ENCODE results near the gene CDC42EP2. TPM values are rescaled to one million over a fixed set of nuclear protein-coding genes. Genes with fewer than 3 reads are reported as not detected.

CDC42EP2 gene
- total and polyA plus RNA-seq, 2 experiments from 2014 or later: 32.1 to 37.9 TPM

DNA sequence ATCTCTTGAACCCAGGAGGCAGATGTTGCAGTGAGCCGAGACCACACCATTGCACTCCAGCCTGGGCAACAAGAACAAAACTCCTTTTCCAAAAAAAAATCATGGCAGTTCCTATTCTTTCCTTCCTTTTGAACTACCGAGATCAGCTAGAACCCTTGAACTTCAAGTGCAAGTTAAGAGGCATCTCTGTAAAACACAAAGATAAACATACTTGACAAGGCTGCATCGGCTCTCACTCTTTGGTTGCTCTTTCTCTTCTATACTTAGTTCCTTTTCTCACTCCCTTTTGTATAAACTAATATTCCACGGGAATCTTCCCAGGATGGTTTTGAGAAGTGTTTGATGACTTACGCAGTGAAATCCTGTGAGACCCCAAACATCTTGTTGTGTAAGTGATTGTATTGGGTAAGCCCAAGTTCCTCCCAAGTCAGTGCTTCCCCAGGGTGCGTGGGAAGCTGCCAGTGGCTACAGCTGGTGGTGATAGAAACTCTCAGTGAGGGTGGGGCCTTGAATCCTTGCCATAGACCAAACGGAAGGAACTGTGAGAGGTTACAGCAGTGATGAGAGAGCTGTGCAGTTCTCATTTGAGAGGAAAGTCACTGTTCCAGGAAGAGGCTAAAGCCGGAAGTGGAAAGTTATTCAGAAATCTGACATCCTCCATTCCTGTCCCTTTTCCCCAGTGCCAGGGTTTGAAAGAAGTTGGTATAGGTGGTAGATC is 24.1 kb upstream of the CDC42EP2 start:
- no peaks in the 10 kb centered on the region for H3K27me3 ChIP-seq (replicated peaks; ENCODE audit: insufficient read depth)
- peak overlapping the region; percentile 97 for H3K27ac ChIP-seq
- 14% methylated on average over 8 of the region's 8 CpGs for WGBS, 2 experiments (ENCODE audit: low coverage in 1 of 2, low lambda C conversion rate in 2 of 2, missing lambda C conversion rate in 2 of 2)
- peaks cover 25% of the 10 kb centered on the region for H3K4me1 ChIP-seq (ENCODE audit: insufficient read depth)
- no peaks in the 10 kb centered on the region for H3K9me2 ChIP-seq (ENCODE audit: insufficient read depth)
- peak overlapping the region; percentile 69 for H3K4me2 ChIP-seq (ENCODE audit: unreplicated experiment)
- H3K9me3 ChIP-seq (ENCODE audit: low read depth): no peaks in the 10 kb centered on the region
- H3F3A ChIP-seq (ENCODE audit: insufficient read depth): peaks cover 30% of the 10 kb centered on the region
- peak; percentile 98 for DNase-seq
- no peaks in the 10 kb centered on the region for H3K79me2 ChIP-seq (ENCODE audit: insufficient read depth)
- no peaks in the 10 kb centered on the region for H4K20me1 ChIP-seq (ENCODE audit: insufficient read depth)
- in situ Hi-C loops (cut with MboI): no loop called here
- peak overlapping the region; percentile 90 for H3K9ac ChIP-seq
- H2AFZ ChIP-seq: 0 out of 2 replicates have a peak overlapping the region, but pooled peaks have one; percentile 8
- TF ChIP-seq EZH2 (IDR thresholded peaks at IDR 0.05; ENCODE audit: insufficient read depth, poor library complexity, severe bottlenecking) (no peak), EZH2phosphoT487 (IDR thresholded peaks at IDR 0.05; ENCODE audit: insufficient read depth, low read depth) (no peak)
- H3K36me3 ChIP-seq (ENCODE audit: low read depth): peaks cover 7% of the 10 kb centered on the region; the same call in 1 of the 2 replicates
- H3K4me3 ChIP-seq: peak overlapping the region; percentile 65

DNA sequence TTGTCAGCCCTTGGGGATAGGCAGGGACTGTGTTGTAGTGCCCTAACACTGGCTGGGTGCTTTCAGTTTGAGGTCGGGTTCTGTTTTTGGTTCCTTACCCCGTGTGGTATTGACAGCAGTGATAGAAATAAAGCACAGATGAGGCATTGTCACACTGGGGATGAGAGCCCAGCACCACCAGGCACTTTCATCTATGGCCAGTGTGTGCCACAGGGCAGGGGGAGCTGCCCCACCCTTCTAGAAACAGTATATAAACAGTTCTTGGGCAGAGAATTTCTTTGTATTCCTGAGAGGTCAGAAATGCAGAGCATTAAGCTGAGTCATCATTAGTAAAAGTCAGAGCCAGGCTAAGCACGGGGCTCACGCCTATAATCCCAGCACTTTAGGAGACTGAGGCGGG is 23.1 kb upstream of the CDC42EP2 start:
- Histone ChIP-seq H3K4me3 (peak overlapping the region; percentile 65), H4K20me1 (ENCODE audit: insufficient read depth) (no peaks in the 10 kb centered on the region), H3K36me3 (ENCODE audit: low read depth) (peaks cover 15% of the 10 kb centered on the region; the same call in 1 of the 2 replicates), H3K9ac (peak overlapping the region; percentile 90), H2AFZ (0 out of 2 replicates have a peak overlapping the region, but pooled peaks have one; percentile 8), H3F3A (ENCODE audit: insufficient read depth) (peaks cover 30% of the 10 kb centered on the region), H3K4me2 (ENCODE audit: unreplicated experiment) (peak overlapping the region; percentile 69), H3K9me3 (ENCODE audit: low read depth) (no peaks in the 10 kb centered on the region), H3K9me2 (ENCODE audit: insufficient read depth) (no peaks in the 10 kb centered on the region), H3K27me3 (replicated peaks; ENCODE audit: insufficient read depth) (no peaks in the 10 kb centered on the region), H3K27ac (peak overlapping the region; percentile 97), H3K79me2 (ENCODE audit: insufficient read depth) (no peaks in the 10 kb centered on the region), H3K4me1 (ENCODE audit: insufficient read depth) (peaks cover 25% of the 10 kb centered on the region)
- in situ Hi-C loops (cut with MboI): no loop called here
- WGBS, 2 experiments (ENCODE audit: low coverage in 1 of 2, low lambda C conversion rate in 2 of 2, missing lambda C conversion rate in 2 of 2): 6 to 17% methylated on average over 5 of the region's 5 CpGs
- DNase-seq: peak; percentile 77
- no peak for TF ChIP-seq EZH2 (IDR thresholded peaks at IDR 0.05; ENCODE audit: insufficient read depth, poor library complexity, severe bottlenecking)
- no peak for TF ChIP-seq EZH2phosphoT487 (IDR thresholded peaks at IDR 0.05; ENCODE audit: insufficient read depth, low read depth)

DNA sequence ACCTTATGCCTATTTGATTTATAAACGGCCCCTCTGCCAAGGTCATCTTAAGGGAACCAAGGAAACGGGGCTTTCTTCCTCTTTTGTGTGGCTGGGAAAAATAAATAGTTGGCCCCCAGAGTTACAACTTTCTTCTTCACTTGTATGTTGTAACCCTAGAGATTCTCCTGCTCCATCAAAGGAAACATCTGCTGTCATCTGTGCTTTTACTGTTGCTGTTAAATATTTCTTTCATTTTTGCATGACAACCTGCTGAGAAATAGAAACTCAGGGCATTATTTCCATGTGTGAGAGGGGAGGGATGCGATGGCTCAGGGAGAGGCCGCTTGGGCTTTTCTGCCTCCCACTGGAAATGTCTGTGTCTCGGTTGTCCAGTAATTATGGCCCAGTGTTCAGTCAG is 21.8 kb upstream of the CDC42EP2 start:
- Histone ChIP-seq H3K9me2 (ENCODE audit: insufficient read depth) (no peaks in the 10 kb centered on the region), H3K9ac (peak overlapping the region; percentile 90), H3K4me3 (no peak overlapping the region), H2AFZ (no peak overlapping the region), H3K27ac (peak overlapping the region; percentile 97), H3K36me3 (ENCODE audit: low read depth) (peaks cover 15% of the 10 kb centered on the region; the same call in 1 of the 2 replicates), H3K9me3 (ENCODE audit: low read depth) (no peaks in the 10 kb centered on the region), H3F3A (ENCODE audit: insufficient read depth) (peaks cover 30% of the 10 kb centered on the region), H3K4me2 (ENCODE audit: unreplicated experiment) (no peak overlapping the region), H3K79me2 (ENCODE audit: insufficient read depth) (no peaks in the 10 kb centered on the region), H3K4me1 (ENCODE audit: insufficient read depth) (peaks cover 26% of the 10 kb centered on the region), H3K27me3 (replicated peaks; ENCODE audit: insufficient read depth) (no peaks in the 10 kb centered on the region), H4K20me1 (ENCODE audit: insufficient read depth) (no peaks in the 10 kb centered on the region)
- in situ Hi-C loops (cut with MboI): no loop called here
- TF ChIP-seq EZH2 (IDR thresholded peaks at IDR 0.05; ENCODE audit: insufficient read depth, poor library complexity, severe bottlenecking) (no peak), EZH2phosphoT487 (IDR thresholded peaks at IDR 0.05; ENCODE audit: insufficient read depth, low read depth) (no peak)
- WGBS, 2 experiments (ENCODE audit: low coverage in 1 of 2, low lambda C conversion rate in 2 of 2, missing lambda C conversion rate in 2 of 2): 86 to 96% methylated on average over 5 of the region's 5 CpGs
- no peak for DNase-seq

DNA sequence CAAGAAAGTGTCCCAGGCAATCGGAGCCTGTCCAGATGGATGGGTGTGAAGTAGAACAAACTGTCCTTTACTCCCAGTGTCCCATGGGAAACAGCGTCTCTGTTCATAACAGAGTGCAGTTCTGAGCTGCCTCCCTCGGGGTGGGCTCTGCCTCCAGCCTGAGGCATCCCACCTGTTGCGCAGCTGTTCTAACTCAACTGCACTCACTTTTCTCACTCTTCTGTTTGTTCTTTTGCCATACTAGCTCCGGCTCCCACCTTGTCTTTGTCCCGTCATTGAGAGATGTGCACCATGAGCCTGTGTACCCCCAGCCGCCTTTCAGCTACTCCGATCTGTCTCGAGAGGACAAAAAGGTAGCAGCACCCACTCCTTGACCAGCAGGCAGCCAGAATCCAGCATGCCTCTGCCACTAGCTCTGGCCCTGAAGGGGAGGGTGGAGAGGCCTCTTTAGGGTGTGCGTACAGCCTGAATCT is 20.7 kb upstream of the CDC42EP2 start:
- Histone ChIP-seq H2AFZ (no peak overlapping the region), H3K4me2 (ENCODE audit: unreplicated experiment) (no peak overlapping the region), H3K27ac (no peak overlapping the region), H3K9me2 (ENCODE audit: insufficient read depth) (no peaks in the 10 kb centered on the region), H3F3A (ENCODE audit: insufficient read depth) (peaks cover 30% of the 10 kb centered on the region), H3K9ac (no peak overlapping the region), H3K4me1 (ENCODE audit: insufficient read depth) (peaks cover 37% of the 10 kb centered on the region), H3K4me3 (no peak overlapping the region), H3K27me3 (replicated peaks; ENCODE audit: insufficient read depth) (no peaks in the 10 kb centered on the region), H3K36me3 (ENCODE audit: low read depth) (peaks cover 15% of the 10 kb centered on the region; the same call in 1 of the 2 replicates), H4K20me1 (ENCODE audit: insufficient read depth) (no peaks in the 10 kb centered on the region), H3K79me2 (ENCODE audit: insufficient read depth) (no peaks in the 10 kb centered on the region), H3K9me3 (ENCODE audit: low read depth) (no peaks in the 10 kb centered on the region)
- DNase-seq: no peak
- in situ Hi-C loops (cut with MboI): no loop called here
- WGBS, 2 experiments (ENCODE audit: low coverage in 1 of 2, low lambda C conversion rate in 2 of 2, missing lambda C conversion rate in 2 of 2): 83 to 84% methylated on average over 10 of the region's 10 CpGs
- no peak for TF ChIP-seq EZH2 (IDR thresholded peaks at IDR 0.05; ENCODE audit: insufficient read depth, poor library complexity, severe bottlenecking)
- TF ChIP-seq EZH2phosphoT487 (IDR thresholded peaks at IDR 0.05; ENCODE audit: insufficient read depth, low read depth): no peak
